ENCODE data around the gene ZNF175.

Gene ZNF175

DNA sequence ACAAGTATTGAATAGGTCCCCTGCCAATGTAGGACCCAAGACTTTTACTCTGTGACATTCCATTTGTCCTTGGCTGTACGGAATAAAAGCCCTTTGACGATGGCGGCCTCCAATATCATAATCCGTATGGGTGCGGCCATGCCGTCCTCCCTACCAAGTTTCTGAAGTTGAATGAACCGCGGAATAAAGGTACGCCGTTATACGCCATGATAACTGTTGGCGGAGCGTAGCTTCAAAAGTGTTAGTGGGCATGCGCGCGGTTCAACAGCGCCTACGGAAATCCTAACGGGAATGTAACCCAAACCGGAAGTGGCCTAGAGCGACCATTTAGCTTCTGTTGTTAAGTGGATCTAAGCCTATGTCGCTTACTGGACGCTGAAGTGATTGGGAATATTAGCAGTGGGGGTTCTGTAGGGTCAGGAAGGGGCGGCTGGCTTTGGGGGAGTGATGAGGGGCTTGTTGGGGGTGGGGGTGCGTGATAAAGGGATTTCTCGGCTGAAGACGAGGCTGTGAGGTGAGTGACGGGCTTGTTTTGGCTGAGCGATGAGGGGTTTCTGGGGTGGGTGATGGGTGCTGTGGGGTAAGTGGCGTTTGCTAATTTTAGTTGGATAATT is at the start of gene ZNF175:
Gene ZNF175, plus strand, starts transcription at position 322 of the 614 bp plus-strand sequence. CDS start 2,047 bp downstream, outside the sequence.
- DNase-seq (ENCODE audit: low spot score), result peak; percentile 28

DNA sequence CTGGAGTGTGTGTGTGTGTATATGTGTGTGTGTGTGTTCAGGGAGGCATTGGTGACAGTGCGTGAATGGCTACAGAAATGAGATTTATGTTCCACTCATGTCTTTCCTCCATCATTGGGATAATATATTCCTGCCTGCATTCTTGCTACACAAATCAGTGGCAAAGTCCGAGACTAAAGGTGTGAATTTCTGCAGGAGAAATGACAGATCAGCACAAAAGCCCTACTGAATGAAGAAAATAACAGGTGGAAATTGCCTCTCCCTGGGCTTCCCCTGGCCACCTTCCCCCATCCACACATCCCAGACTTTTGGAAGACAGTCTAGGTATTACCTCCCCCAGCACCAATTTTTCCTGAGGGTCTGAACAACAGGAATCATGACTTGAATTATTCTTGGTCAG is 49.7 kb upstream of the ZNF175 start:
- no peak for DNase-seq (ENCODE audit: low spot score)

GRCh38 chr19:51521781-51522180 is 49.3 kb upstream of the ZNF175 start:
- no peak for DNase-seq (ENCODE audit: low spot score)

DNA sequence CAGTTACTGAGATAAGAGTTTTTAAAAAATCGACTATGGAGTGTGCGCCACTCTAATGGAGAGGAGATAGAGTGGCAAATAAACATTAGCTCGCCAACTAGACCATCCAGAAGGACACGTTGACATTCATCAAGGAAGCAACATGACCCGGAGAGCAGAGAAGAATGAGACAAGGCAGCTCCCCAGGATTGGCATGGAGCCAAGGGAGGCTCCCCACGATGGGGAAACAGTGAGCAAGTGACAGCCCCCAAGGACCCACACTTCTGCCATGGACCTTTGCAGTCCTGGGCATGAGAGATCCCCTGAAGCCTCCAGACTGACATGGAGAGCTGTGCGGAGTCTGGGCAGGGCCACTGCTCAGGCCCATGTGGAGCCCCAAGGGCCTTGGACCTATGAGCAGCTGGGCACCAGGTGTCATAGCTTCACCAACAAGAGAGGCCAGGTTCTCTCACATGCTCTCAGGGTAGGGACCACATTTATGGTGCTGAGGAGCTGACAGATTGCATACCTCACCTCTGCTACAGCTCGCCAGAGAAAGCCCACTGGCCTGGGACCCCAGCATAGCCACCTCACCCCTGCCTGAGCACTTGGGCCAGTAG is 46.3 kb upstream of the ZNF175 start:
- DNase-seq (ENCODE audit: low spot score), result no peak

- no peak for DNase-seq (ENCODE audit: low spot score)
These were observed 45.4 kb upstream of the ZNF175 start for GRCh38 chr19:51525651-51526050.

DNA sequence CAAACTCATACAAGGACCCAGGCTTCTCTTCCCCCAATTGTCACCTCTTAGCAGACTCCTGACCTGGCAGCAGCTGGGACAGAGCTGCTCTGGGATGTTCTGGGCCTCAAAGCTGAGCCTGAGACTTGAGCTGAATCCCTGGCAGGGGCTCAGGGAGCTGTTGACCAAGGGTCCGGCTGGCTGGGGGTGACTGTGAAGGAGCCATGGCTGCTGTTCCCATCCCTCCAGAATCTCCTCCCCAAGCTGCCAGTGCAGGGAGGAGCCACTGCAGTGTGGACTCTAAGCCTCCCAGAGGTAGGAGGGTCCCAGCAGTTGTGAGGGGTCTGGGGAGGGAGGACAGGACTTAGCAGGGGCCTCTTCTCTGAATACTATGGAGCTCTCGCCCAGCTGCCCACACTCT is 41.8 kb upstream of the ZNF175 start:
- DNase-seq (ENCODE audit: low spot score), result no peak

DNA sequence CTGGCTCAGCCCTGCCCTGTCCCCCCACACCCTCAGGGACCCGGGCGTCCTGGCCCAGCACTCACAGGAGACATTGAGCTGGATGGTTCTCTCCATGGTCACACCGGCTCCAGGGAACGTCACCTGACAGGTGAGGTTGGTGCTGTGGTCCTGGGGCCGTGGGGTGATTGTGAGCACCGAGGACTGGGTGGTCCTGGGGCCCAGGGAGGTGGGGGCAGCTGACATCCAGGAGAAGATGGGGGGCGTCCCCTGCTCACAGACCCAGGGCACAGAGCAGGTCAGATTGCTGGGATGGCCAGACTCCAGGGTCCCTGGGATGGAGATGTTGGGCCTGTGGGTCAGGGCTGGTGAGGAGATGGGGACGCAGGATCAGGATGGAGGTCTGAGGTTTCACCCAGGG is 40.5 kb upstream of the ZNF175 start:
- DNase-seq (ENCODE audit: low spot score), result no peak

- DNase-seq (ENCODE audit: low spot score), result no peak
These were observed 39.5 kb upstream of the ZNF175 start, which contains the start of gene SIGLEC6 for GRCh38 chr19:51531349-51532315. Gene SIGLEC6 (minus strand): TSS chr19:51531670. CDS start chr19:51531648, 22 bp downstream.

GRCh38 chr19:51535535-51535934 is 35.5 kb upstream of the ZNF175 start:
- DNase-seq (ENCODE audit: low spot score), result no peak

- no peak for DNase-seq (ENCODE audit: low spot score)
These were observed 31.2 kb upstream of the ZNF175 start for GRCh38 chr19:51539821-51540366.

DNA sequence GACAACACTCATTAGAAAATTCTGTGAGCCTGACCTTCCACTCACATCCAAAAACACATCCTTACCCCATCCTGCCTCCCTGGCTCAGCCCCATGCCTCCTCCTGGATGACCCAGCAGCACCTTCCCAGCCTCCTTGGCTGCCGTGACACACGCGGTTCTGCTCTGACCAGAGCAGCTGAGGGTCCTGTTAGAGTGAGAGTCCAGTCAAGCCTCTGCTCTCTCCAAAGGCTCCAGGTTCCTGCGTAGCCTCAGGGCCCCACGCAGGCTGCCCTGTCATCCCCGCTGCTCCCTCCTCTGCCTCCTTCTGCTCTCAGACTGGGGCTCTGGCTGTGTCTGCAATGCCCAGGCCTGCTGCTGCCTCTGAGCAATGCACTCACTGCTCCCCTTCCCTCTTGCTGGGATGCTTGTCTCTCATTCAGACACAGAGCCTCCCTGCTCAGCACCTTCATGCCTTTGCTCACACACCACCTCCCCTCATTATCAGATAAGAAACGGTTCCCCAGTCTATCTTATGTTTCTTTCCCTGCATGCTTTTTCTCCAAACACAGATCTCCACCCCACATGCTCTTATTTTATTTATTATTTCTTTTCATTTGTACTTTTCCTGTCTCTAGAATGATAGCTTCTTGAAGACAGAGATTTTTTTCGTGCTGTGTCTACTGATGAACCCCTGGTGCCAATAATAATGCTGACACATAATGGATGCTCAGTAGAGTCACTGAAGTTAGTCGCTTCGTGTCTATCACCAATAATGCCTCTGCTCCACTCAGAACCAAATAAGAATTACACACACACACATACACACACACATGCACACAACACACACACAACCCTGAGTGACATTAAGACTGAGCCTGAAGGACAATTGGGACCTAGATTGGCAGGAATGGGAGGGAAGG is 29.4 kb upstream of the ZNF175 start:
- no peak for DNase-seq (ENCODE audit: low spot score)

DNA sequence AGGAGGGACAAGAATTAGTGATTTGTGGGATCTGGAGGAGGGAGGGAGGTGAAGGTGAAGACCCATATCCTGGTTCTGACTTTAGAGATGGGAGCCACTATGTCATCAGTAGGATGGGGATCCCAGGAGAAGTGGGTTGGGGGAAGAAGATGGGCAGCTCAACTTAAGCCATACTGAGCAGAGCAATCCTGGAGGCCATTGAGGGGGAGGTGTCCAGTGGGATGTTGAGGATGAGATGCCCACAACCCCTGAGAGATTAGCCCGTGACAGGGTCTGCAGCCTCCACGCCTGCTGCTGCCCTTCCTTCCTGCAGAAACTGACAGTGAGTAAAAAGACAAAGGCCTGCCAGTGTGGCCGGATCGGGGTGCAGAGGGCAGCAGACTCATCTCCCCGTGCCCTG is 28.4 kb upstream of the ZNF175 start:
- no peak for DNase-seq (ENCODE audit: low spot score)

- no peak for DNase-seq (ENCODE audit: low spot score)
These were observed 27.0 kb upstream of the ZNF175 start for GRCh38 chr19:51544038-51544437.

DNA sequence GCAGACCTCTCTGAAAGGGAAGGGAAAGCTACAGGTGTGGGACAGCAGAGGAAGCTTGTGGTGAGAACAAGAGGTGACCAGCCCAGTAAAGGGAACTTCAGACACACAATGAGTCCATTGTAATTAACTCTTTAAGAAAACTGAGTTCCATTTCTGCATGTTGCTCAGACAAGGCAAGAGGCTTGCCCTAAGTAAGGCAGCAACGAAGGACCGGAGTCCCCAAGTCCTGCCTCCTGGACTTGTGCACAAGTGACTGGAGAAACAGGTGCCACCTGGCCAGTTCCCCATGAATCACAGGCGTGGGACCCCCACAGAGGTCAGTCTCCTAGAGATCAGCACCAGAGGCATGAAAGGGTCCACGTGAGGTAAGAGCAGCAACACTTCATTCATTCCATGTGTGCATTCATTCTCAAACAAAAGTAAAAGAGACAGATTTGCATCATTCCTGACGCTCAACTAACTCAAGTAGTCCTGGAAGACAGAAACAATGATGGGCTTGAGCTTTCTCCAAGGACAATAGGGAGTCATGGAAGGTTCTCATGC is 24.9 kb upstream of the ZNF175 start:
- no peak for DNase-seq (ENCODE audit: low spot score)

DNA sequence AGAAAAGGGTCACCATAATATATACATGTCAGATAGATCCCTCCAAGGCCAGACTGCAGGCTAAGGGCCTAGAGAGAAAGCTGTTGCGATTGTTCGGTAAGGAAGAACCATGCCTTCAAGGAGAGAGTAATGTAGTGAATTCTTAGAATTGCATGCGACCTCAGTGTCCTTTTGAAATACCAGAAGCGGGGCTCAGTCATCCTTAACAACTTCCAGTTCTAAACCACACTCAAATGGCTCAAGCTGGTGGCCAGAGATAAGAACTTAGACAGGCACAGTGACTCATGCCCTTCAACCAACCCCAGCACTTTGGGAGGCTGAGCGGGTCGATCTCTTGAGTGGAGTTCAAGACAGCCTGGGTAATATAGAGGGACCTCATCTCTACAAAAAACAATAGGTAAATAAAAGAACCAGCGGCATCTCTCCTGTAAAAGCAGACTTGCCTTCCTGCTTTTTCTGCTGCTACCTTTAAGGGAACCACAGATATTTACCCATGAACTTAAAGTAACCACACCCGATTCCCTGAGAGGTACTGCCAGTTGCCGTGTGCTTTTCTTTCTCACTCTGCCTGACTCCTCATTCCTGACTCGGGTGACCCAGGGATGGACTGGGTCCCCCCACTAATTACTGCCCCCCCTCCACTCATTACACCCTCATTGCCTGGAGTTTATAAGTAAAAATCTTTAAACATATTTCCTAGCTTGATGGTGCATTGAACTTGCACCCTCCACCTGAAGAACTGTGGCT is 24.3 kb upstream of the ZNF175 start:
- no peak for DNase-seq (ENCODE audit: low spot score)

- no peak for DNase-seq (ENCODE audit: low spot score)
These were observed 23.5 kb upstream of the ZNF175 start for GRCh38 chr19:51547397-51548212.

GRCh38 chr19:51548213-51548651 is 22.9 kb upstream of the ZNF175 start:
- no peak for DNase-seq (ENCODE audit: low spot score)

DNA sequence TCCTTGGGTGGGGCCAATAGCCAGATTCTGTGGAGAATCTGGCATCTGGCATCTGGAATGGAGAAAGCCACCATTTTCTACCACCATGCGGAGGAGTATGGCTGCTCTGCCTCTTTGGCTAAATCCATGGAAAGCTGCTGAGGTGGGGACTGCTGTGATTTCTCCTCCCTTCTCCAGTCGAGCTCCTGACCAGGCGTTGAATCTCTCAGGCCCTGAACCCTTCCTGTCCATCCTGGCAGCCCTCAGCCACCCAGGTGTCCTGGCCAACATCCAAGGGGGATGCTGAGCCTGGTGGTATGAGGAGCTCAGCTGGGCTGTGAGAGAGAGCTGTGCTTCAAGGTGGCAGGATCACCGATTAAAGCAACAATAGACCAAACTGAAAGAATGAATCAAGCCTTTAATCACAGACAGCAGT is 22.2 kb upstream of the ZNF175 start:
- no peak for DNase-seq (ENCODE audit: low spot score)

DNA sequence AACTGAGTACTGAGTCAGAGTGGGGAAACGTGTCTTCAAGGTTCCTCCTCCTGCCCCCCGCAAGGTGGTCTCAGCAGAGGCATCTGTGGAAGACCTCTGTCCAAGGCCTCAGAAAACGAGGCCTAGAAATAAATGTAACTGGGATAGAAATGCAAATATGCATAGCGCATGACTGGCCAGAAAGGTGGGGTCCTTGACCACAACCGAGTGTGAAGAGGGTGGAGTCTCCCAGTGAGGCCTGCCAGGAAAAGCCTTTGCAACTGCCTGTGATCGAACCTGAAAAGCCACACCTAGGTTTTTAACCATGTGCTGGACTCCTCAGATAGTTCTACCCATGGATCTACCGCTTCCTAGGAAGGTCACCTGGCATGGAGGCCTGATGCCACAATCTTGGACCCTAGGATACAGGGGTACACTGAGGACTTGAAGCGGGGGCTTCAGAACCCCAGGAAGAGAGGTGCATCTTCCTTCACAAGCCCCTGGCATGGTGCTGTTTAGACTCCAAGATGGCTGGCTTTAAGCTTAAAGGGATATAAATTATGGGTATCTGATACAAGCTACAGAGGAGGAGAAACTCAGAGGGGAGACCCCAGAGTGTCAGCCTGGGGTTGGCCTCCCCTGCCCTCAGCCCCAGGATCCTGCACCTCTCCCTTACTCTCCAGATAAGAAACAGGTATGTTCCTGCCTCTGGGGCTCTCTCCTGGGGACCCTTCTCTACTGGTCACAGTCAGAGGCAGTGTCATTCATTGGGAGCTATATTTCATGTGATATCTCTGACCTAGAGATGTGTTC is 21.4 kb upstream of the ZNF175 start:
- no peak for DNase-seq (ENCODE audit: low spot score)
